HFF-Myc (cell line): ENCODE results near the gene TMEM80.
"Not testable (repeated sequence)": the region's sequence is repeated elsewhere in the genome, so short reads cannot be mapped to it uniquely, and the experiment has no call there.

Experiments used
- DNase-seq: peaks from one replicate; pipeline ENCODE4 v3.0.0-alpha.2; 2011; ENCODE audit warnings: low read depth; ENCODE audit errors: extremely low read depth
- H3K4me3 ChIP-seq: replicated peaks from 2 replicates; pipeline ENCODE4 v1.5.1; 2011; ENCODE audit warnings: low read depth, mild to moderate bottlenecking, control low read depth, low read length
- TF ChIP-seq, protein P1 (sequence below): IDR thresholded peaks from 2 replicates; pipeline ENCODE4 v1.5.1; 2012; ENCODE audit warnings: mild to moderate bottlenecking, low read depth, low read length, control low read depth; ENCODE audit errors: missing control alignments

The TMEM80 gene

DNA sequence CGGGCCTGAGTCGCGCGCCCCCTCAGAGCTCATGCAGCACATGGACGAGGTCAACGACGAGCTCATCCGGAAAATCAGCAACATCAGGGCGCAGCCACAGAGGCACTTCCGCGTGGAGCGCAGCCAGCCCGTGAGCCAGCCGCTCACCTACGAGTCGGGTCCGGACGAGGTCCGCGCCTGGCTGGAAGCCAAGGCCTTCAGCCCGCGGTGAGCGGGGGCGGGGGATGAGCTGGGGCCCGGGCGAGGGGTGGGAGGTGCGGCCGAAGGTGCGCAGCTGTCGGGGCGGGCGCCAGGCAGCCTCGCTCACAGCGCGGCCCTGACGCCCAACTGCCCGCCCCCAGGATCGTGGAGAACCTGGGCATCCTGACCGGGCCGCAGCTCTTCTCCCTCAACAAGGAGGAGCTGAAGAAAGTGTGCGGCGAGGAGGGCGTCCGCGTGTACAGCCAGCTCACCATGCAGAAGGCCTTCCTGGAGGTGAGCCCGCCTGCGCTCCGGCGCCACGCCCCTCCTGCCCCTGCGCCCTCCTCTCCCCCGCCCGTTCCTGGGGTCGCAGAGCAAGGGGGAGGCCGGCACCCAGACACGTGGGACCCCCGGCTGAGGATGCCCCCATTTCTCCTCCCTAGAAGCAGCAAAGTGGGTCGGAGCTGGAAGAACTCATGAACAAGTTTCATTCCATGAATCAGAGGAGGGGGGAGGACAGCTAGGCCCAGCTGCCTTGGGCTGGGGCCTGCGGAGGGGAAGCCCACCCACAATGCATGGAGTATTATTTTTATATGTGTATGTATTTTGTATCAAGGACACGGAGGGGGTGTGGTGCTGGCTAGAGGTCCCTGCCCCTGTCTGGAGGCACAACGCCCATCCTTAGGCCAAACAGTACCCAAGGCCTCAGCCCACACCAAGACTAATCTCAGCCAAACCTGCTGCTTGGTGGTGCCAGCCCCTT is 30.9 kb downstream of the TMEM80 start:
- H3K4me3 ChIP-seq = no peak overlapping the region
- TF ChIP-seq, protein P1, sequence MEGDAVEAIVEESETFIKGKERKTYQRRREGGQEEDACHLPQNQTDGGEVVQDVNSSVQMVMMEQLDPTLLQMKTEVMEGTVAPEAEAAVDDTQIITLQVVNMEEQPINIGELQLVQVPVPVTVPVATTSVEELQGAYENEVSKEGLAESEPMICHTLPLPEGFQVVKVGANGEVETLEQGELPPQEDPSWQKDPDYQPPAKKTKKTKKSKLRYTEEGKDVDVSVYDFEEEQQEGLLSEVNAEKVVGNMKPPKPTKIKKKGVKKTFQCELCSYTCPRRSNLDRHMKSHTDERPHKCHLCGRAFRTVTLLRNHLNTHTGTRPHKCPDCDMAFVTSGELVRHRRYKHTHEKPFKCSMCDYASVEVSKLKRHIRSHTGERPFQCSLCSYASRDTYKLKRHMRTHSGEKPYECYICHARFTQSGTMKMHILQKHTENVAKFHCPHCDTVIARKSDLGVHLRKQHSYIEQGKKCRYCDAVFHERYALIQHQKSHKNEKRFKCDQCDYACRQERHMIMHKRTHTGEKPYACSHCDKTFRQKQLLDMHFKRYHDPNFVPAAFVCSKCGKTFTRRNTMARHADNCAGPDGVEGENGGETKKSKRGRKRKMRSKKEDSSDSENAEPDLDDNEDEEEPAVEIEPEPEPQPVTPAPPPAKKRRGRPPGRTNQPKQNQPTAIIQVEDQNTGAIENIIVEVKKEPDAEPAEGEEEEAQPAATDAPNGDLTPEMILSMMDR = no peak
- DNase-seq = no peak

DNA sequence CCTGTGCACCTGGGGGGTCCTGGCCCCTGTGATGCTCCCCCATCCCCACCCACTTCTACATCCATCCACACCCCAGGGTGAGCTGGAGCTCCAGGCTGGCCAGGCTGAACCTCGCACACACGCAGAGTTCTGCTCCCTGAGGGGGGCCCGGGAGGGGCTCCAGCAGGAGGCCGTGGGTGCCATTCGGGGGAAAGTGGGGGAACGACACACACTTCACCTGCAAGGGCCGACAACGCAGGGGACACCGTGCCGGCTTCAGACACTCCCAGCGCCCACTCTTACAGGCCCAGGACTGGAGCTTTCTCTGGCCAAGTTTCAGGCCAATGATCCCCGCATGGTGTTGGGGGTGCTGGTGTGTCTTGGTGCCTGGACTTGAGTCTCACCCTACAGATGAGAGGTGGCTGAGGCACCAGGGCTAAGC is 31.7 kb downstream of the TMEM80 start:
- TF ChIP-seq, protein P1 = no peak
- DNase-seq = no peak
- no peak overlapping the region for H3K4me3 ChIP-seq

DNA sequence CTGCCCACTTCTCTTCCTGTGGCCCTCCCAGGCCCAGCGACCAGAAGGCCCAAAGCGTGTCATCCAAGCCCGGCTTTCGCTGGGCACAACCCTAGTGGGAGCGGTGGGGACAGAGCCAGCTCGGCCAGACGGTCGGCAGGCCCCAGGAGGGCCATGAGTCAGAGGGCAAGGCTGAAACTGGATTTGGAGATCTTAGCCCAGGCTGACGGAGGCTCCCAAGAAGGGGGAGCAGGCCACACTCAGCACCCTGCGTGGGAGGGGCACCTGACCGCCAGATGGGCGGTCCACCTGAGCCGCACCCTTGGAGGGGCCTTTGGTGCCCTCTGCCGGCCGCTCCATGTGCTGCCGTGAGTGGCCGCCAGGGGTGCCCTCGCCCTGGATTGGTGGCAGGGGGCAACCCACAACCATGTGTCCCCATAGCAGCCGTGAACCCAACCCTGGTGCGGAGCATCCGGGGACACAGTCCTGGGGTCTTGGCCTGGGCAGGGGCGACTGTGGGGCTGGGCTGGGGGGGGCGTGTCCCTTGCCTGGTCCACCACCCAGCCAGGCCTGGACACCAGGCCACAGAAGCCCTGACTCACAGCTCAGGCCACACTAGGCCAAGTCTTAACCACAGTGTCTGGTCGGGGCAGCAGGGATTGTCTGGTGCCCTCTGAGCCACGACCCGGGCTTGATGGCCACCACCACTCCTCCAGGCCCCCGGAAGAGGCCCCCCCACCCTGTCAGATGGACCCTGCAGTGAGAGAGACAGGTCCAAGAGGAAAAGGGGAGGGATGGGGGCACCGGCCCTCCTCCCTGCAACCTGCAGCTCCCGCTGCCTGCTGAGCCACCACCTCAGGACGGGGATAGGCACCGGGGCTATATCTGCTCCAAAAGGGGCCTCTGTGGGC is 32.5 kb downstream of the TMEM80 start:
- TF ChIP-seq, protein P1 = peak; percentile 99
- DNase-seq = no peak

DNA sequence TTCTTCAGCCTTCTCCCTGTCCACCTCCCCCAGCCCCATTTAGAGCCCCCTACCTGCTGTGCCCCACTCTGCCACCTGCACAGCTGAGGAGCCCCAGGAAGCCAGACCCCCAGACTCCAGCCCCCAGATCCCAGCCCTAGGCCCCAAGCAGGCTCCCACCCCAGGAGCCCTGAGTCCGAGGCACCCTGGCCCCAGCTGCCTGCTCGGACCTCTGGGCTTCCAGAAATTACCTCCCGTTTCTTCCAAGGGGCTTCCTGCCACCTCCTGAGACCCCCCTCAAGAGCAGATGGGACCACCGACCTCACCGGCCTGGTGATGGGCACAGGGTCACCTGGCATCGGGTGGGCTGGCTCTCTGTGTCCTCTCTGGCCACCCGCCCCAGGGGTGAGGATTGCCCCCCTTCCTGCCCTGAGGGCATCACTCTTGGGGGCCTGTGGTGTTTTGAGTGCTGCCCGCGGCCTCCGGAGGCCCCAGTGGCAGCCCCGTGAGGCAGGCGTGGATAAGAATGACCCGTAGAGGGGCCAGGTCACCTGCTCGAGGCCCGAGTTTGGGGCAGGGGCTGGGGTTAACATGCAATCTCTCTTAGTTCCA is 33.4 kb downstream of the TMEM80 start:
- H3K4me3 ChIP-seq = no peak overlapping the region
- no peak for DNase-seq
- TF ChIP-seq, protein P1 = no peak

More for the DNA sequence above, 32.5 kb downstream of the TMEM80 start:
- H3K4me3 ChIP-seq = no peak overlapping the region

DNA sequence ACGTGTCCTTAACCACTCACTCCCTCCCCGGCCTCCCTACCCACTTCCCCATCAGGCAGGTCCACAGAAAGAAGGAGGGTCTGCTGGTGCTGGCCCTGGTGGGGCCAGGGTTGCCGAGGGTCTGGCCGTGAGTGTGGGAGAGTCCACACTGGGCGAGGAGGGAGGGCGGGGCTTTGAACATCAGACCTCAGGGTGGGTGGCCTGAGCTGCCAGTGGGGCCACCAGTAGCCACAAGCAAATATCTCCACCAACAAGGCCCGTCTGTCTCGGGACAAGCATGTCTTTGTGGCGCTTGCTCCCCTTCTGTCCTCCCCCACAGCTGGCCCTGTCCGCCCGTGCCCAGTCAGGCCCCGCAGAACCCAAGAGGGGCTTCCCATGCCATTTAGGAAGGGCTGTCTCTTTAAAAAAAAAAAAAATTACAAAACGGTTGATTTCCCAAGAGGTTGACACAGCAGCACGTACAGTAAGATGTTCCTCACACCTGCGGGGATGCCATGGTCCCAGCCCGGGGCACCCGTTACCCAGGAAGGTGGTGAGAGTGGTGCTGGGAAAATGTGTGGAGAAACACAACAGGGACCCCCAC is 34.0 kb downstream of the TMEM80 start:
- no peak overlapping the region for H3K4me3 ChIP-seq
- DNase-seq = no peak
- TF ChIP-seq, protein P1 = no peak

DNA sequence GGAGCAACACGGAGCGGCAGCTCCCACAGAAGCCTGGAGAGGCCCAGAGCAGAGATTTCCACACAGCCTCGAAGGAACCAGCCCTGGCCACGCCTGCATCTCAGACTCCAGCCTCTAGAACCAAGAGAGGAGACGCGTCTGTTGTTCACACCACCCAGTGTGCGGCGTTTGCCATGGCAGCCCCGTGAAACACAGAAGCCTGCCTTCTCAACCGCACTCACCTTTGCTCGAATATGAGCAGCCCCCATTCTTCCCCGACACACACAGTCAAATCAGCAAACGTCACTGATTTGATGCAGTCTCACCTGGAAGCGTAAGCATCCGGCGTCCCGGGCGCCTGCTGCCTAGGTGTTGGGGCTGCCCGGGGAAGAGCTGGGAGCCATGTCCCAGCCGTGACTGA is 37.5 kb downstream of the TMEM80 start:
- DNase-seq = no peak
- H3K4me3 ChIP-seq = no peak overlapping the region
- TF ChIP-seq, protein P1 = no peak

DNA sequence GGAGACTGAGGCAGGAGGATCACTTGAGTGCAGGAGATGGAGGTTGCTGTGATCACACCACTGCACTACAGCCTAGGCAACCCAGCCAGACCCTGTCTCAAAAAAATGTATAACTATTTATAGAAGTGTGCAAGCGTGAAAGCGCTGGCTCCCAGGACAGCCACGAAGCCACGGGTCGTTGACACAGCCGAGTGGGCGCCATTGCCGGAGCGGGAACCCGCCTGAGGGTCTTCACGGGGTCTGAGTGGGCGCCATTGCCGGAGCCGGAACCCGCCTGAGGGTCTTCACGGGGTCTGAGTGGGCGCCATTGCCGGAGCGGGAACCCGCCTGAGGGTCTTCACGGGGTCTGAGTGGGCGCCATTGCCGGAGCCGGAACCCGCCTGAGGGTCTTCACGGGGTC is 38.9 kb downstream of the TMEM80 start:
- not testable (repeated sequence) for DNase-seq, H3K4me3 ChIP-seq
